Measurements from ENCODE around the gene PLEKHM3.
A peak's percentile ranks its signal among the peaks of the same experiment; 100 is the strongest.

The PLEKHM3 gene

DNA sequence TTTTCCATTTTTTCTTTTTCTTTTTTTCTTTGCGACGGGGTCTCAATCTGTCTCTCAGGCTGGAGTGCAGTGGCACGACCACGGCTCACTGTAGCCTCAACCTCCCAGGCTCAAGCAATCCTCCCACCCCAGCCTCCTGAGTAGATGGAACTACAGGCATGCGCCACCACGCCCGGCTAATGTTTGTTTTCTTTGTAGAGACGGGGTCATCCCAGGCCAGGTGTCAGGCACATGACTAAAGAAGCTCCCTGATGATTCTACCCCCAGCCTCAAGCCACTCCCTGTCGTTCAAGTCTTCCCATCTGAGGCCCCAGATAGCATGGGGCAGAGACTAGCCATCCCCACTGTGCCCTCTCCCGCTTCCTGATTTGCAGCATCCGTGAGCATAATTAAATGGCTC is 245.8 kb downstream of the PLEKHM3 start:
- H3K4me1 ChIP-seq (ENCODE audit: control insufficient read depth, insufficient read depth, low read length): peaks cover 5% of the 10 kb centered on the region; the same call in 1 of the 2 replicates
- no peak overlapping the region for H3K4me3 ChIP-seq (ENCODE audit: low read depth, low read length)
- no peak overlapping the region for H3K27ac ChIP-seq (ENCODE audit: low read depth, low read length)
- no peaks in the 10 kb centered on the region for H3K27me3 ChIP-seq (ENCODE audit: control insufficient read depth, insufficient read depth, low read length)
- H3K36me3 ChIP-seq (ENCODE audit: control insufficient read depth, insufficient read depth, low read length): no peaks in the 10 kb centered on the region
- H3K9me3 ChIP-seq (ENCODE audit: control insufficient read depth, insufficient read depth, low read length): no peaks in the 10 kb centered on the region
- H3K9ac ChIP-seq (ENCODE audit: low read depth, low read length): no peak overlapping the region

DNA sequence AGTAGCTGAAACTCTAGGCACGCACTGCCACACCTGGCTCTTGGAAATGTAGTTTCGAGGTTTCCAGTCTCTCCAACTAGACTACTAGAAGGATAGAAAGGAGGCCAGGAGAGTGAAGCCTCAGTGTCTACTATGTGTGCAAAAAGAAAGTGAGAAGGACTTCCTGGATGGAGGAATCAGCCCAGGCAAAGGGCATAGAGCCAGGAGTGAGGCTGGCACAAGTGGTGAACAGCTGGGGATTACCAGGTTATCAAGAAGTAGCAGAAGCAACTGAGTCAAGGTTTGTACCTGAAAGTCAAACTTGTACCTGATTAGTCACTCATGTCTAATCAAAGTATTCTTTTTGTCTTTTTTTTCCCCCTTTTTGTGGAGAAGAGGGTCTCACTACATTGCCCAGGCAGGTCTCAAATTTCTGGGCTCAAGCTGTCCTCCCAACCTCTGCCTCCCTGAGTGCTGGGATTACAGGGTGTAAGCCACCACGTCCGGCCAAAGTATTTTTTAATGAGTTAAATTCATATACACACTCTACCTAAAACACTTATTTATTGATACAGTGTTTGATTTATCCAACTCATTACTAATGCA is 246.9 kb downstream of the PLEKHM3 start:
- no peak overlapping the region for H3K4me3 ChIP-seq (ENCODE audit: low read depth, low read length)
- no peaks in the 10 kb centered on the region for H3K36me3 ChIP-seq (ENCODE audit: control insufficient read depth, insufficient read depth, low read length)
- no peak overlapping the region for H3K9ac ChIP-seq (ENCODE audit: low read depth, low read length)
- H3K9me3 ChIP-seq (ENCODE audit: control insufficient read depth, insufficient read depth, low read length): no peaks in the 10 kb centered on the region
- peaks cover 5% of the 10 kb centered on the region for H3K4me1 ChIP-seq (ENCODE audit: control insufficient read depth, insufficient read depth, low read length)
- H3K27me3 ChIP-seq (ENCODE audit: control insufficient read depth, insufficient read depth, low read length): no peaks in the 10 kb centered on the region
- H3K27ac ChIP-seq (ENCODE audit: low read depth, low read length): no peak overlapping the region

DNA sequence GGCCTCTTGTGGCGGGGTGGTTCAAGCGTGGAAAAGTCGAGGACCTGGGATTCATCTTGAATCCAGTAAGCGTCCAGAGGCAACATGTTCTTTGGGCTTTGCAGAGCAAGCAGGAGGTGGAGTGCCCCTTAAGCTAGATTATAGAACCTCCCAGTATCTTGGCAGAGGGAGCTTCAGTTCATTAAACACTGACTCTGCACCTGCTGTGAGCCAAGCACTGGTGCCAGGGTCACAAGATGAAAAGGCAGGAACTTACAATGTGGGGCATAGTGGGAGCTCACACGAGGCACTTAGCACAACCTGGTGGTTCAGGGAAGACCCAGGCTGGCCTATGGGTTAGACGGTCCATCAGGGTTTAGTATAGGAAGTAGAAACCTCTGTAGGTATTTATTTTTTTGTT is 248.2 kb downstream of the PLEKHM3 start:
- Histone ChIP-seq H3K4me3 (ENCODE audit: low read depth, low read length) (no peak overlapping the region), H3K27ac (ENCODE audit: low read depth, low read length) (no peak overlapping the region), H3K4me1 (ENCODE audit: control insufficient read depth, insufficient read depth, low read length) (peaks cover 15% of the 10 kb centered on the region), H3K9me3 (ENCODE audit: control insufficient read depth, insufficient read depth, low read length) (no peaks in the 10 kb centered on the region), H3K9ac (ENCODE audit: low read depth, low read length) (no peak overlapping the region), H3K36me3 (ENCODE audit: control insufficient read depth, insufficient read depth, low read length) (no peaks in the 10 kb centered on the region), H3K27me3 (ENCODE audit: control insufficient read depth, insufficient read depth, low read length) (no peaks in the 10 kb centered on the region)

DNA sequence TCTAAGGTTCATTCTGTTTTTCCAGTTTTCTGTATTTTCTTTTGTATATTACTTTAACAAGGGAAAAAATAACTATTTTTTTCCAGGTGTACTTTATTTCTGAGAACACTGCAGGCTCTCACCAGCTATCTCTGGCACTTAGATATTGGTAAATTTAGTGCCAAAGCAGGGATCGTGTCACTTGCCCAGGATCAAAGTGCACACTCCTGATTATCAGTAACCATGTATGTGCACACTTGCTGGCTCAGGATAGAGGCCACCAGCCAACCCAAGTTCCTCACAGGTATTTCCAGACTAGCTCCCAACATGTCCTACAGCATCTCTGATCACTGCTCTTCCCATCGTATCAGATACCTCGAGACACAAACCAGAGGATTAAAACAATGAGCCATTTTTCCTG is 249.9 kb downstream of the PLEKHM3 start:
- H3K9ac ChIP-seq (ENCODE audit: low read depth, low read length): no peak overlapping the region
- H3K4me3 ChIP-seq (ENCODE audit: low read depth, low read length): no peak overlapping the region
- H3K27me3 ChIP-seq (ENCODE audit: control insufficient read depth, insufficient read depth, low read length): no peaks in the 10 kb centered on the region
- H3K9me3 ChIP-seq (ENCODE audit: control insufficient read depth, insufficient read depth, low read length): no peaks in the 10 kb centered on the region
- H3K27ac ChIP-seq (ENCODE audit: low read depth, low read length): no peak overlapping the region
- no peaks in the 10 kb centered on the region for H3K36me3 ChIP-seq (ENCODE audit: control insufficient read depth, insufficient read depth, low read length)
- H3K4me1 ChIP-seq (ENCODE audit: control insufficient read depth, insufficient read depth, low read length): peaks cover 22% of the 10 kb centered on the region

DNA sequence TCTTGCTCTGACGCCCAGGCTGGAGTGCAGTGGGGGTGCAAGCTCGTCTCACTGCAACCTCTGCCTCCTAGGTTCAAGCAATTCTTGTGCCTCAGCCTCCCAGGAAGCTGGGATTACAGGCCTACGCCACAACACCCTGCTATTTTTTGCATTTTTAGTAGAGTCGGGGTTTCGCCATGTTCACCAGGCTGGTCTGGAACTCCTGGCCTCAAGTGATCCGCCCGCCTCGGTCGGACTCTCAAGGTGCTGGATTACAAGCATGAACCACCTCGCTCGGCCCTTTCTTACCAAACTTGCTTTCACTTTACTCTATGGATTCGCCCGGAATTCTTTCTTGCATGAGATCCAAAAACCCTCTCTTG is 252.5 kb downstream of the PLEKHM3 start:
- Histone ChIP-seq H3K36me3 (ENCODE audit: control insufficient read depth, insufficient read depth, low read length) (peaks cover 5% of the 10 kb centered on the region), H3K27me3 (ENCODE audit: control insufficient read depth, insufficient read depth, low read length) (no peaks in the 10 kb centered on the region), H3K9me3 (ENCODE audit: control insufficient read depth, insufficient read depth, low read length) (no peaks in the 10 kb centered on the region), H3K4me1 (ENCODE audit: control insufficient read depth, insufficient read depth, low read length) (peaks cover 24% of the 10 kb centered on the region), H3K9ac (ENCODE audit: low read depth, low read length) (no peak overlapping the region), H3K27ac (ENCODE audit: low read depth, low read length) (peak overlapping the region; percentile 61), H3K4me3 (ENCODE audit: low read depth, low read length) (no peak overlapping the region)

DNA sequence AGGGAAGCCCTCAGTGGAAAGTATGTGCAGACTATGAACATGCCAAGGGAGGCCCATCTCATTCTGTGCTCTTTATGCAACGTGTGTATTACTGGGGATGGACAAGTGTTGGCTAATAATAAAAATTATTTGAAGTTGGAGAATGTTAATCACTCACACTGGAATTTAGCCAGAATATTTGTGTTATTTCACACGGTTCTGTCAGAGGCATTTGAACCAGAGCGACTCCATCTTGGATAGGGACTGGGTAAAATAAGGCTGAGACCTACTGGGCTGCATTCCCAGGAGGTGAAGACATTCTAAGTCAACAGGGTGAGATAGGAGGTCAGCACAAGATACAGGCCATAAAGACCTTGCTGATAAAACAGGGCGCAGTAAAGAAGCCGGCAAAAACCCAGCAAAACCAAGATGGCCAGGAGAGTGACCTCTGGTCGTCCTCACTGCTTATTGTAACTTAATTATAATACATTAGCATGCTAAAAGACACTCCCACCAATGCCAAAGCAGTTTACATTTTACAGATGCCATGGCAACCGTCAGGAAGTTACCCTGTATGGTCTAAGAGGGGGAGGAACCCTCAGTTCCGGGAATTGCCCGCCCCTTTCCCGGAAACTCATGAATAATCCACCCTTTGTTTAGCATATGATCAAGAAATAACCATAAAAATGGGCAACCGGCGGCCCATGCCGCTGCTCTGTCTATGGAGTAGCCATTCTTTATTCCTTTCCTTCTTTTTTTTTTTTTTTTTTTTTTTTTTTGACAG is 253.1 kb downstream of the PLEKHM3 start:
- Histone ChIP-seq H3K27ac (ENCODE audit: low read depth, low read length) (no peak overlapping the region), H3K27me3 (ENCODE audit: control insufficient read depth, insufficient read depth, low read length) (no peaks in the 10 kb centered on the region), H3K36me3 (ENCODE audit: control insufficient read depth, insufficient read depth, low read length) (peaks cover 10% of the 10 kb centered on the region), H3K9me3 (ENCODE audit: control insufficient read depth, insufficient read depth, low read length) (no peaks in the 10 kb centered on the region), H3K4me3 (ENCODE audit: low read depth, low read length) (no peak overlapping the region), H3K4me1 (ENCODE audit: control insufficient read depth, insufficient read depth, low read length) (peaks cover 30% of the 10 kb centered on the region), H3K9ac (ENCODE audit: low read depth, low read length) (no peak overlapping the region)

DNA sequence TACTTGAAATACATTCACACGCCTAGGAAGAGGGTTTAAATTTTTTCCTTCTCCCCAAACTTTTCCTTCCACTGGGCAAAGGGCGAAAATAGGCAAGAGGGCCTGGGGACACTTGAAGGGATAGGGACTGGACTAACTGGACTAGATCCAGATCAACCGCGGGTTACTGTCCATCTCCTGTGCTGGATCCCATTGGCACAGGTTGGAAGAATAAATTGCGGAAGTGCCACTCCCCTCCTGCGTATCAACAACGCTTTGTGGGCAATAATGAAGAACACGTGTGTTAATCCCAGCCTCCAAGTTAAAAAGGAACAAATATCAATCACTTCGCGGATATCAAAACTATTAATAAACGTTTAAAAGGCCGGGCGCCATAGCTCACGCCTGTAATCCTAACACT is 253.9 kb downstream of the PLEKHM3 start:
- peak overlapping the region; percentile 95 for H3K4me3 ChIP-seq (ENCODE audit: low read depth, low read length)
- no peaks in the 10 kb centered on the region for H3K9me3 ChIP-seq (ENCODE audit: control insufficient read depth, insufficient read depth, low read length)
- peaks cover 35% of the 10 kb centered on the region for H3K4me1 ChIP-seq (ENCODE audit: control insufficient read depth, insufficient read depth, low read length)
- H3K36me3 ChIP-seq (ENCODE audit: control insufficient read depth, insufficient read depth, low read length): peaks cover 18% of the 10 kb centered on the region
- H3K27me3 ChIP-seq (ENCODE audit: control insufficient read depth, insufficient read depth, low read length): no peaks in the 10 kb centered on the region
- H3K27ac ChIP-seq (ENCODE audit: low read depth, low read length): no peak overlapping the region
- H3K9ac ChIP-seq (ENCODE audit: low read depth, low read length): no peak overlapping the region
